ENCODE data around the gene RALB. TPM values are rescaled to one million over a fixed set of nuclear protein-coding genes. Genes with fewer than 3 reads are reported as not detected.

Gene RALB
- total RNA-seq, 4 donors from 2014 or later, result 35.5 to 56.6 (median 53.4) TPM

DNA sequence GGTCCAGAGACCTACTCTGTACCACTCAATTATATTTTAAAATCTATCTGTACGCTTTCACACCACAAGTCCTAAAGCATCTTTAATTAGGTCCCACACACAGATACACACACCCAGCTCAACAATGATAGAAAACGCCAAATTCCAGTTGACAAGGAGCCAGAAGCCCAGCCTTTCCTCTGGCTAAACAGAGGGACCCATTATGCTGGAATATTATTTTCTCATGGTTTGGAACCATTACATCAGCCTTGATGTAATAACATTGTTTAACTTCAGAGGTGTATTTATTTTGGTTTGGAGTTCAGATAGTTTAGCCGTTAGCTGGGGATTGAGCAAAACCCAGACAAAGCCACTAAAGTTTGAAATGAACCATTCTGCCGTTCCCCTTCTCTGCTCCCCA lies 79.3 kb downstream of the RALB start:
- WGBS, 2 donors (ENCODE audit: low coverage in 1 of 2), result 63 to 73% methylated on average over 4 of the region's 4 CpGs
- ATAC-seq, result no peak
- Histone ChIP-seq H3K36me3 (no peaks in the 10 kb centered on the region), H3K4me3 (no peak overlapping the region), H3K27me3 (peaks cover 24% of the 10 kb centered on the region), H3K4me1 (no peaks in the 10 kb centered on the region), H3K27ac (no peak overlapping the region), H3K9me3 (peaks cover 0 to 5% (median 0%) of the 10 kb centered on the region in 3 donors)
- TF ChIP-seq POLR2AphosphoS5 (IDR thresholded peaks at IDR 0.05), result no peak
- no peak for TF ChIP-seq POLR2A (IDR thresholded peaks at IDR 0.05)
- TF ChIP-seq, protein P1, sequence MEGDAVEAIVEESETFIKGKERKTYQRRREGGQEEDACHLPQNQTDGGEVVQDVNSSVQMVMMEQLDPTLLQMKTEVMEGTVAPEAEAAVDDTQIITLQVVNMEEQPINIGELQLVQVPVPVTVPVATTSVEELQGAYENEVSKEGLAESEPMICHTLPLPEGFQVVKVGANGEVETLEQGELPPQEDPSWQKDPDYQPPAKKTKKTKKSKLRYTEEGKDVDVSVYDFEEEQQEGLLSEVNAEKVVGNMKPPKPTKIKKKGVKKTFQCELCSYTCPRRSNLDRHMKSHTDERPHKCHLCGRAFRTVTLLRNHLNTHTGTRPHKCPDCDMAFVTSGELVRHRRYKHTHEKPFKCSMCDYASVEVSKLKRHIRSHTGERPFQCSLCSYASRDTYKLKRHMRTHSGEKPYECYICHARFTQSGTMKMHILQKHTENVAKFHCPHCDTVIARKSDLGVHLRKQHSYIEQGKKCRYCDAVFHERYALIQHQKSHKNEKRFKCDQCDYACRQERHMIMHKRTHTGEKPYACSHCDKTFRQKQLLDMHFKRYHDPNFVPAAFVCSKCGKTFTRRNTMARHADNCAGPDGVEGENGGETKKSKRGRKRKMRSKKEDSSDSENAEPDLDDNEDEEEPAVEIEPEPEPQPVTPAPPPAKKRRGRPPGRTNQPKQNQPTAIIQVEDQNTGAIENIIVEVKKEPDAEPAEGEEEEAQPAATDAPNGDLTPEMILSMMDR (IDR thresholded peaks at IDR 0.05), result no peak
- no peak for TF ChIP-seq EP300 (IDR thresholded peaks at IDR 0.05)

DNA sequence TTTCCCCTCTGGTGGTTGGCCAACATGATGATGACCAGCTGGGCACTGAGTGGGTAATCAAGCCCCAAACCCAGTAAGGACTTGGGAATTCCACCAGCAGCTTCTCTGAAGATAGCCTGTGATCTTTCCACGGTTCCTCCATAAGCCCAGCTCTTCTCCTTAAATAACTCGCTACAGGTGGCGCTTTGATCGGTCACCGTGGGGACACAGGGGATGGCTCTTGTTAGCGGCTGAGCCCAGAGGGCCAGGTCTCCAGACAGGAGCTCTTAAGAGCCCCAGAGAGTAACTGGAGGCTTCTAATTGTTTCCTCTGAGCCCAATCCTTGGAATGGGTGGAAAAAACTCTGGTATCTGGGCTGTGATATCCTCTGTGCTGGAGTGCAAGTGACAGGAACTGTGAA lies 79.7 kb downstream of the RALB start:
- Histone ChIP-seq H3K27me3 (peaks cover 29% of the 10 kb centered on the region), H3K4me1 (no peaks in the 10 kb centered on the region), H3K9me3 (peaks cover 0 to 5% (median 0%) of the 10 kb centered on the region in 3 donors), H3K4me3 (no peak overlapping the region), H3K27ac (no peak overlapping the region), H3K36me3 (no peaks in the 10 kb centered on the region)
- ATAC-seq, result no peak
- TF ChIP-seq POLR2AphosphoS5 (IDR thresholded peaks at IDR 0.05), result no peak
- TF ChIP-seq POLR2A (IDR thresholded peaks at IDR 0.05), result no peak
- TF ChIP-seq EP300 (IDR thresholded peaks at IDR 0.05), result no peak
- TF ChIP-seq, protein P1 (IDR thresholded peaks at IDR 0.05), result no peak
- WGBS, 2 donors (ENCODE audit: low coverage in 1 of 2), result no CpG with 5 or more reads among the region's 6 CpGs

DNA sequence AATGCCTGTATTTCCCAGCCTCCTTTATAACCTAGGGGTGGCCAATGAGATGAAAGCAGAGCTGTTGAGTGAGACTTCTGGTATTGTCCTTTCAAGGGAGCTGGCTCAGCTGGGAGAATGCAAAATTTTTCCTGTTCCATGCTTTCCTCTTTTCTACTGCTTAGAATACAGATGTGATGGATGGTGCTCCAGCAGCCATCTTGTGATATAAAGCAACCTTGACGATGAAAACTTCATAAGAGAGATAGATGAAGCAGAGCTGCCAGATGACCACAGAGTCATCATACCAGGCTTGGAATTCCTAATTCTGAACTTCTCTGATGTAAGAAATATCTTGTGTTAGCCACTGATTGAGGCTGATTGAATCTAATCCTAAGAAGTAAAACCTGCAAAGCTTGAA lies 81.4 kb downstream of the RALB start:
- 100% methylated on average over 1 of the region's 1 CpG for whole genome bisulfite sequencing, 2 donors (ENCODE audit: low coverage in 1 of 2)
- peaks cover 35% of the 10 kb centered on the region for H3K27me3 ChIP-seq

DNA sequence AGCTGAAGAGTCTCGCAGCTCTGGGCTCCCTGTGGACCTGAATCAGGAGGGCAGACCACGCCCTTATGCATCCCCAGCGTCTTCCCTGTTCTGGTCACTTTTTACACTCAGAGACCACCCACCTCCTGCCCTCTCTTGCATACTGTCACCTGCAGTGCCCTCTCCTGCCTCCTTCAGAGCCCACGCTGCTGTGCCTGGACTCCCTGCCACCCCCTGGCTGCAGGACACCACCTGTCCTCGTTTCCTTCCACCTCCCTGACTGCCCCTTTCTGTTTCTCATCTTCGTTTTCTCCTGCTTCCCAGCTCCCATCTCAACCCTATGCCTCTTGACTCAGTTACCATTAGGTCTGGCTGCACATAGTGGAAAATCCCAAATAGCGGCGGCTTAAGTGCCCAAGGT lies 84.1 kb downstream of the RALB start:
- no peak for TF ChIP-seq POLR2AphosphoS5 (IDR thresholded peaks at IDR 0.05)
- no peak for TF ChIP-seq EP300 (IDR thresholded peaks at IDR 0.05)
- Histone ChIP-seq H3K4me1 (no peaks in the 10 kb centered on the region), H3K9me3 (peaks cover 0 to 5% (median 0%) of the 10 kb centered on the region in 3 donors), H3K36me3 (no peaks in the 10 kb centered on the region), H3K27me3 (peaks cover 59% of the 10 kb centered on the region), H3K27ac (no peak overlapping the region), H3K4me3 (no peak overlapping the region)
- WGBS, 2 donors (ENCODE audit: low coverage in 1 of 2), result 40 to 77% methylated on average over 1 to 5 of the region's 8 CpGs
- no peak for ATAC-seq

More for the DNA sequence above, 81.4 kb downstream of the RALB start:
- Histone ChIP-seq H3K36me3 (no peaks in the 10 kb centered on the region), H3K4me3 (no peak overlapping the region), H3K9me3 (peaks cover 0 to 5% (median 0%) of the 10 kb centered on the region in 3 donors), H3K4me1 (no peaks in the 10 kb centered on the region), H3K27ac (no peak overlapping the region)
- ATAC-seq, result no peak
- TF ChIP-seq, protein P1 (IDR thresholded peaks at IDR 0.05), result no peak
- TF ChIP-seq EP300 (IDR thresholded peaks at IDR 0.05) (no peak), POLR2AphosphoS5 (IDR thresholded peaks at IDR 0.05) (no peak), POLR2A (IDR thresholded peaks at IDR 0.05) (no peak)

DNA sequence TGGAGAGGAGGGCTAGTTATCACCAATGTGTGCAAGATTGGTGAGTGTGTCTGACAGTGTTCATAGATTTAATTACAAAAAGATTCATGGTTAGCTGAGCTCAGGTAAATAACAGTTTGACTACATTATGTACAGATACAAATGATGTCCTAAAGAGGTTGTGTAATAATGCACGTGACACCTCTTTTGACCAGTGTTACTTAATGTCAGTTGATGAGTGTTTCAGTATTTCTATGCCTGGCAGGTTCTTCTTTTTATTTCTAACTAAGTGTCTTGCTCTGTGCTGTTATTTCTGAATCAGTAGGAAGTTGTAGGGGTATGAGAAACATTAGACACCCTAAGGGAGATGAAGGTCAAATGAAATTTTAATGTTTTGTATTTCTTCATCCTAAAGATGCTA lies 85.4 kb downstream of the RALB start:
- H3K27me3 ChIP-seq, result peaks cover 72% of the 10 kb centered on the region
- ATAC-seq, result no peak
- H3K36me3 ChIP-seq, result no peaks in the 10 kb centered on the region
- H3K27ac ChIP-seq, result no peak overlapping the region
- H3K4me1 ChIP-seq, result peaks cover 0 to 2% (median 1%) of the 10 kb centered on the region in 3 donors
- no peak overlapping the region for H3K4me3 ChIP-seq
- TF ChIP-seq POLR2A (IDR thresholded peaks at IDR 0.05) (no peak), POLR2AphosphoS5 (IDR thresholded peaks at IDR 0.05) (no peak), EP300 (IDR thresholded peaks at IDR 0.05) (no peak)
- TF ChIP-seq, protein P1 (IDR thresholded peaks at IDR 0.05), result no peak
- H3K9me3 ChIP-seq, result peaks cover 0 to 5% (median 0%) of the 10 kb centered on the region in 3 donors
- 57 to 70% methylated on average over 1 of the region's 1 CpG for WGBS, 2 donors (ENCODE audit: low coverage in 1 of 2)
